ENCODE data around the gene CELA1.
"Not testable (repeated sequence)": the region's sequence is repeated elsewhere in the genome, so short reads cannot be mapped to it uniquely, and the experiment has no call there.

The CELA1 gene

GRCh38 chr12:51341251-51342007 lies 5.0 kb downstream of the CELA1 start:
- peak; percentile 86 for DNase-seq

DNA sequence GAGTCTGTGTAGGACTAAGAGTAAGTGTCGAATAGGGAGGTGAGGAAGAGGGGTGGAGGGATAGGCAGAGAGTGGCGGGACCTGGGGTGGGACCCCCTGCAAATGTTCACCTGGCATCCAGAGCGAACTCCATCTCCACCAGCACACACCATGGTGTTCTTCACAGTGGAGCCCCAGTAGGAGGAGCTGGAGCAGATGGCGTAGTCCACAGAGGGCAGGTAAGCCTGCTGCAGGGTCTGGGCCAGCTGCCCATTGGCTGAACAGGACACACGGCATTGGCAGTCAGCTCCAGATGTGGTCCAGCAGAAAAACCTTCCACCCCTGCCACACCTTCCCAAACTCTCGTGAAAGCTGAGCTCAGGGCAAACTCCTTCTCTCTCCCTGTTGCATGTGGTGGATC lies 6.7 kb downstream of the CELA1 start:
- DNase-seq: no peak

GRCh38 chr12:51337336-51337735 lies 9.1 kb downstream of the CELA1 start:
- not testable (repeated sequence) for DNase-seq

- DNase-seq: no peak
Measured at GRCh38 chr12:51335931-51336330, 10.5 kb downstream of the CELA1 start.

DNA sequence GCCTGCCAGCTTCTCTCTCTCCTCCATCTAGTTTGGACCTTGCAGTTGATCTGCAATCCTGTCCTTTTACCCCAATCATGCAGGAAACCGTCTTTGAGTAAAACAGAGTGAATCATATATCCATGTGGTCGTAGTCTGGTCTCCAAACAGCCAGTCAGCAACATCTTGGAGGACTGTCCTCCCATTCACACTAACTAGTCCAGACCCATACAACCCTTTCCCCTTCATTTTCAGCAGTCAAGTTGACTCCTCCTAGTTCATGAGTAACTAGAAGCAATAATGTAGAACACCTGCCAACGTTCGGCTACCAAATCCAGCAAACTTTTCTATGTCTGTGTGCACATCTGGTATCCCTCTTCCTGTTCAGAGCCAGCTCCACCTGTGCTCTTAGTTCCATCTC lies 11.7 kb downstream of the CELA1 start:
- no peak for DNase-seq

- DNase-seq: no peak
Measured at GRCh38 chr12:51333536-51333935, 12.9 kb downstream of the CELA1 start.

DNA sequence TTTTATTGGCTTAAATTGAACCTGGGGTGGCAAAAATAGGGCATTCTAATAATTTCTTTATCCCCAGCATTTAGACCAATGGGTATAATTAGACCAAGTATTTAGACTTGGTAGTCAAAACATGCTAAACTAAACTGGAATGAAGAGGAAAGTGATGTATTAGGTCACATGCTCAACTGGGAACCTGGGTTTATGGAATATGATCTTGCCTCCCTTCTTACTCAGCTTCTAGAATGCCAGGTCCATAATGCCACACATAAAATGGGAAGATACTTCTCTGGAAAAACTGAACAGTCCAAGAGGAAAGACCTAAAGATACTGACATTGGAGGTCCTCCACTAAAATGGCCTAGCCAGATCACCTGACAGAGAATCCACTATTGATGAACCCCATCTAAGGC lies 16.3 kb downstream of the CELA1 start:
- DNase-seq: no peak

GRCh38 chr12:51329742-51330141 lies 16.7 kb downstream of the CELA1 start:
- DNase-seq: no peak

DNA sequence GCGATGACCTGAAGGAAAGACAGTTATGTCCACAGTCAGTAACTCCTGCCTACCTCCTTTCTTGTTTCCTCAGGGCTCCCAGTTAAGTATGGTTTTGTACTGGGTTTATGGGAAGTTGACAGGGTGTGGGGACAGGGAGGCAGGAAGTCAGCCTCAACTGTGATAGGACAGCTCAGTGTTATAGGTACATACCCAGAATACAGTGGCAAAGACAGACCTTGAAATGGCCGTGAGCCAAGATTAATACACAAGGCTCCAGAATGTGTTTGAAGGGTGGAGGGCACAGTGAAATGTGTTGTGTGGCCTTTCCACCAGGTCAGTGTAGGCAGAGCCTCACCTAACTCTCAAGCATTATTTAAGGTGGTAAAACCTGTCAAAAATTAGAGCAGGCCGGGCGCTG lies 17.9 kb downstream of the CELA1 start:
- DNase-seq: no peak

- DNase-seq: peak; percentile 60
Measured at GRCh38 chr12:51326698-51327439, 19.6 kb downstream of the CELA1 start.

DNA sequence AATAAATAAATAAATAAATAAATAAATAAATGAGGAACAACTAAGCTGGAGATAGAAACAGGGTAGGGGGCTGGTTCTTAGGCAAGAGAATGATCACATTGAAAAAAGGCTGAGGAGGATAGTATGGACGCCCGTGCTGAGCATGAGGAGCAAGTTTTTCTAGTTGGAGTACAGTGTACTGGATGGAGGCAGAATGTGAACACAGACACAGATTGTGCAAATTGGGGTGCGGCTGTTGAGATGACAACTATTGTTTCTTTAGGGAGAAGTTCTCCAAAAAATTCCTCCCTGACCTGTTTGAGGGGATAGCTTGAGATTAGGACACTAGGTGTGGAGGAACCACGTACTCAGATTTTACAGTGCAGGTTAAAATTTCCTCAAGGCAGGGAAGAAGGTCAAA lies 21.5 kb downstream of the CELA1 start:
- no peak for DNase-seq

GRCh38 chr12:51323966-51324895 lies 22.2 kb downstream of the CELA1 start, which contains the start of gene BIN2:
BIN2 (minus strand) TSS chr12:51324174; CDS start chr12:51324102, 72 bp downstream.
- DNase-seq: no peak

DNA sequence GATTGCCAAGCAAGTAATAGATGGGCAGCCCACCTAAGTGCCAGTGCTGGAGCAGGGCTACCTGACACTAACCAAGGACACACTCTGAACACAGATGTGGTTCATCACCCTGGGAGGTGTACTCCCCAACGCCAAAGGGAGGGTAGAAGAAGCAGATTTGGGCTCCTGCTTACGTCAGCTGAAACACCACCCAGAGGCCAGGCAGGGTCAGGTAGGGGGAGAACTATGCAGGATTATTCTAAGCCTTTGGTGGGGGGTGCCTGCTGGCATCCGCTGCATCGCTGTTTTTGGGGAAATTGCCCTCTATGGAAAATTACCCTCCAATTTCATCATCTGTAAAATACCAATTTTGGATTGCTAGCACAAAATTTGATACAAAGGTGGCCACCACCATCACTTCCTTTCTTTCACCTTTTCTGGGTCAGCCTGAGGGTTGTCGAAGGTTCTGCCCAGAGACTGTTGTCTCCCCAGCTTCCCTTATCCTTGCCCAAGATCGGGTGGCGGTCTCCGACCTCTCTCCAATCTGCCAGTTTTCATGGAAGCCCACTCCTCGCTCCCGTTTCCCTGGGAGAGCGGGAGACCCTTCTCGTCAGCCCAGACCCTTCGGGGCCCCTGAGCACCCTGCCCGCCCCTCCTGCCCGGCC lies 23.0 kb downstream of the CELA1 start:
- DNase-seq: no peak

DNA sequence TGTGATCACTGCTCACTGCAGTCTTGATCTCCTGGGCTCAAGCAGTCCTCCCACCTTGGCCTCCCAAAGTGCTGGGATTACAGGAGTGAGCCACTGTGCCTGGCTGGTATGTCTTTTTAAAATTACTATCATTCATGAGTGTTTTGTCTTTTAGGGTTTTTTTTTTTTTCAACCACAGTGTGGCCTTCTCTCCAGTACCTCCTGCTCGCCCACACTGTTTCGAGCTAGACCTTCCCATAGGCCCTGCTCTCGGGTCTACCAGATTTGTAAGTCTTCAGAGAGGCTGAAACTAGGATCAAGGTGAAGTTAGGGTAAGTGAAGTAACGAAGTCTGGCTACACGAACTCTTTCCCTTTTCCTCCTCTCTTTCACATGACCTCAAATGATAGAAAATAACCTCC lies 24.0 kb downstream of the CELA1 start:
- no peak for DNase-seq

DNA sequence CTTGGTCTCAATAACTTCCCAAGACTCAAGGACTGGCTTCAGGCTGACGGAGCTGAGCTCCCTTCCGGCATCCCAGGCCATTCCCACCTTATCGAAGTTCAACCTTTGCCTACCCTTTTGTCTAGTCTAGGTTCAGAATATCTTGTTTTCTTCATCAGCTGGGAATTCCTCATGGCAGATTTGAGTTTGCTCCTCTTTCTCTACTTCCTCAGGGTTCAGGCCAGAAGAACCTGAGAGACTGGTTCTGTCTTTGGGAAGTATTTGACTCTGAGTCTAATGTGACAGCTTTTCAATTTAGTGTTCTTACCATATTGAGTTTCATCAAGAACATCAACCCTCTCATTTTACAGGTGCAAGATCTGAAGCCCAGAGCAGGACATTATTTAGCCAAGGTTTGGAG lies 24.6 kb downstream of the CELA1 start:
- DNase-seq: no peak

- no peak for DNase-seq
Measured at GRCh38 chr12:51320695-51321320, 25.7 kb downstream of the CELA1 start.

DNA sequence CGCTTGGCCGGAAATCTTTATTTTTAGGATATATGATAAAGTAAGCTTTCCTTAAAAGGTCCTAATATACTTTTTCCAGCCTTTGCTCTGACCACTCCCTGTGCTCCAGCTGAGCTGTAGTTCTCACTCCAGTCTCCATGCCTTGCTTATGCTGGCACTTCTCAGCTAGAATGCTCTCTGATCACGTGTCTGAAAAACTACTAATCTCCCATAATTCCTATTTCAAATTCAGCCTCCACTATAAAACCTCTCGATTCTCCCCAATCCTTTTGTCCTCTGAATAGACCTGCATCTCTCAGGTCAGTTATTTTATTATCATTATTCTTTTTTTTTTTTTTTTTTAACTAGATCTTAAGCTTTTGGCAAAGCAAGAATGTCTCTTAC lies 26.2 kb downstream of the CELA1 start:
- DNase-seq: no peak

DNA sequence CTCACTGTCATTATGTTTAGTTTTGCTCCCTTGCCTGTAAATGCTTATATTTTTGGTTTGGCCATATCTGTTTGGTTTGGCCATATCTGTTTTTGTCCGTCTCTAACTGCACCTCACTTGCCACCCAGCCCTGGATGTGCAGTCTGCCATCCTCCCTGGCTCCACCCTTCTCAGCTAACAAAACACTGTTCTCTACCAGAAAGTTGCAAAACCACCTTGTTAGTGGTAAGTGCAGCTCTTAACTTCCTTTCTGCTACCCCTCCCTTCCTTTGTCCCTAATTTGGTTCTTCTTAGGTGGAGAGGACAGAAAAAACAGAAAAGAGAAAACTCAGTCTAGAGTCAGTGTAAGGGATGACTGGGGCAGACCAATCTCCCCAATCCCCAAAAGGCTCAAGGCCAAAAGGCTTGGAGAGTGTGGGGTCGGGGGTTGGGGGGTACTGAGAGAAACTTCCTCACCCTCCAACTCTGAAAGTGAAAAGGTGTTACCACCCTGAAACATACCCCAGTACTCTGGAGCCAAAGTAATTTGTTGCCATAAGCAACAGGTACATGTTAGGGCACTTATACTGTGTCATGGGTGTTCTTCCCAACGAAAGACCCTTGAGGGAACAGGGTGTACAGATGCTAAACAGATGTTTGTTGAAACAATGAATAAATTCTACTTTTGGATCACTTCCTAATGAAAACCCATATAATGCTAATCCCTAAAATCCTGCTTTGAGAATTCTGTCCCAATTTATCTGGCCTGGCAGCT lies 27.5 kb downstream of the CELA1 start:
- DNase-seq: no peak

GRCh38 chr12:51318057-51318806 lies 28.2 kb downstream of the CELA1 start:
- not testable (repeated sequence) for DNase-seq

DNA sequence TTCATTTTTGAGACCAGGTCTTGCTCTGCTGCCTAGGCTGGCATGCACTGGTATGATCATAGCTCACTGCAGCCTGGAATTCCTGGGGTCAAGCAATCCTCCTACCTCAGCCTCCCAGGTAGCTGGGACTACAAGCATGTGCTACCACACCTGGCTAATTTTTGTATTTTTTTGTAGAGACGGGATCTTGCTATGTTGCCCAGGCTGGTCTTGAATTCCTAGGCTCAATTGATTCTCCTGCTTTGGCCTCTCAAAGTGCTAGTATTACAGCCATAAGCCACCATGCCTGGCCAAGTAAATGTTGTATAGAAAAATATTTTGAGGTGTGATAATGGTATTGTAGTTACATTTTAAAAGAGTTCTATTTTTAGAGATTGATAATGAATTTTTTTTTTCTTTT lies 35.1 kb downstream of the CELA1 start:
- no peak for DNase-seq

All from midbrain (tissue), 1 donor.